ENCODE measurements around the gene PHLDA1. TPM values are rescaled to one million over a fixed set of nuclear protein-coding genes. Genes with fewer than 3 reads are reported as not detected.
A peak's percentile ranks its signal among the peaks of the same experiment; 100 is the strongest.

The PHLDA1 gene
- total and polyA plus RNA-seq, 2 of the 13 experiments (the other 11 are each of a cell fraction or from before 2014, with no cell fraction given) = 33.8 to 41.0 TPM

DNA sequence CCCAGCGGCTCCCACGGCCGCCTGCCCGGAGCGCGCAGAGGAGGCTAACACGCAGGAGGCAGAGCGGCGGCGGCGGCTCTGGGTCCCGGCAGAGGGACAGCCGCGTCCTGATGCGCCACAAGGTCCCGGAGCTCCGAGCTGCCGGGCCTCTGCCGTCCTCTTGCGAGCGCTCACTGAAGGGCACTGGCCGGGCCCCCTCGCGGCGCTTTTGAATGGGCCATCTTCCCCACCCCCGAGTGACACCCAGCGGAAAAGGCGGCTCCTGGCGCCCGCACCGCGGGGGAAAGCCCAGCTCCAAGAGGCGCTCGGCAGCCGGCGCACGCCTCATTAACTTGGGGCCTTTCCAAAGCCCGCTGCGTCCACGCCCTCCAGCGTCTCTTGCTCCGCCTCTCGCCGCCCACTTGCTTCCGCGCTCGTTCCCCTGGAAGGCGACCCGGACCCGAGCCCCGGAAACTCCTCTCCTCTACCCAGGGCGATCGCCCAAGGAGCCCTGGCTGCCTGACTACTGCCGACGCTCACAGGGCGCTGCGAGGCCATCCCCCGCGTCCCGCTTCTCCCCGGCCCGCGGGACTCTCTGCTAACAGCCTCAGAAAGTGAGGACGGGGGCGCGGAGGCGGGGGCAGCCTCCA lies at the start of gene PHLDA1 (continued):
- TF ChIP-seq, protein P1, sequence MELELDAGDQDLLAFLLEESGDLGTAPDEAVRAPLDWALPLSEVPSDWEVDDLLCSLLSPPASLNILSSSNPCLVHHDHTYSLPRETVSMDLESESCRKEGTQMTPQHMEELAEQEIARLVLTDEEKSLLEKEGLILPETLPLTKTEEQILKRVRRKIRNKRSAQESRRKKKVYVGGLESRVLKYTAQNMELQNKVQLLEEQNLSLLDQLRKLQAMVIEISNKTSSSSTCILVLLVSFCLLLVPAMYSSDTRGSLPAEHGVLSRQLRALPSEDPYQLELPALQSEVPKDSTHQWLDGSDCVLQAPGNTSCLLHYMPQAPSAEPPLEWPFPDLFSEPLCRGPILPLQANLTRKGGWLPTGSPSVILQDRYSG (CRISPR knock-in tag; IDR thresholded peaks at IDR 0.05) = peak; percentile 91; the same call in 1 of the 2 replicates
- TF ChIP-seq ZSCAN12 (CRISPR knock-in tag; IDR thresholded peaks at IDR 0.05) = peak; percentile 74; the same call in 1 of the 2 replicates
- TF ChIP-seq, protein P2, sequence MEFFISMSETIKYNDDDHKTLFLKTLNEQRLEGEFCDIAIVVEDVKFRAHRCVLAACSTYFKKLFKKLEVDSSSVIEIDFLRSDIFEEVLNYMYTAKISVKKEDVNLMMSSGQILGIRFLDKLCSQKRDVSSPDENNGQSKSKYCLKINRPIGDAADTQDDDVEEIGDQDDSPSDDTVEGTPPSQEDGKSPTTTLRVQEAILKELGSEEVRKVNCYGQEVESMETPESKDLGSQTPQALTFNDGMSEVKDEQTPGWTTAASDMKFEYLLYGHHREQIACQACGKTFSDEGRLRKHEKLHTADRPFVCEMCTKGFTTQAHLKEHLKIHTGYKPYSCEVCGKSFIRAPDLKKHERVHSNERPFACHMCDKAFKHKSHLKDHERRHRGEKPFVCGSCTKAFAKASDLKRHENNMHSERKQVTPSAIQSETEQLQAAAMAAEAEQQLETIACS (CRISPR knock-in tag; IDR thresholded peaks at IDR 0.05) = no peak; the same call in 1 of the 2 replicates
- peak; percentile 100 for TF ChIP-seq RBFOX2 (IDR thresholded peaks at IDR 0.05; ENCODE audit: low read depth, low read length)
- TF ChIP-seq ZBTB38 (CRISPR knock-in tag; IDR thresholded peaks at IDR 0.05) = peak; percentile 14; the same call in 1 of the 2 replicates
- TF ChIP-seq MAFG (CRISPR knock-in tag; IDR thresholded peaks at IDR 0.05) = no peak
- peak; percentile 79; the same call in 1 of the 2 replicates for TF ChIP-seq ZNF543 (CRISPR knock-in tag; IDR thresholded peaks at IDR 0.05)
- peak; percentile 94 for TF ChIP-seq FOXC1 (CRISPR knock-in tag; IDR thresholded peaks at IDR 0.05; ENCODE audit: borderline replicate concordance)
- TF ChIP-seq ZNF501 (CRISPR knock-in tag; IDR thresholded peaks at IDR 0.05) = peak; percentile 94
- TF ChIP-seq, protein P3, sequence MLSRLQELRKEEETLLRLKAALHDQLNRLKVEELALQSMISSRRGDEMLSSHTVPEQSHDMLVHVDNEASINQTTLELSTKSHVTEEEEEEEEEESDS (CRISPR knock-in tag; IDR thresholded peaks at IDR 0.05; ENCODE audit: borderline replicate concordance) = peak; percentile 69; the same call in 1 of the 2 replicates
- TF ChIP-seq, protein P4, sequence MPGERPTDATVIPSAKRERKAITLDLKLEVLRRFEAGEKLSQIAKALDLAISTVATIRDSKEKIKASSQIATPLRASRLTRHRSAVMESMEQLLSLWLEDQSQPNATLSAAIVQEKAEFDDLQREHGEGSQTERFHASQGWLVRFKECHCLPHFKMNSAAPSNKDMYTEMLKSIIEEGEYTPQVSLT (CRISPR knock-in tag; IDR thresholded peaks at IDR 0.05; ENCODE audit: borderline replicate concordance, low read depth) = peak; percentile 21; the same call in 1 of the 2 replicates
- no peak for TF ChIP-seq KLF11 (CRISPR knock-in tag; IDR thresholded peaks at IDR 0.05)
- peak; percentile 87; the same call in 1 of the 2 replicates for TF ChIP-seq MYC (CRISPR knock-in tag; IDR thresholded peaks at IDR 0.05; ENCODE audit: borderline replicate concordance)
- peak; percentile 54; the same call in 1 of the 2 replicates for TF ChIP-seq YEATS2 (CRISPR knock-in tag; IDR thresholded peaks at IDR 0.05; ENCODE audit: borderline replicate concordance)
- TF ChIP-seq, protein P5, sequence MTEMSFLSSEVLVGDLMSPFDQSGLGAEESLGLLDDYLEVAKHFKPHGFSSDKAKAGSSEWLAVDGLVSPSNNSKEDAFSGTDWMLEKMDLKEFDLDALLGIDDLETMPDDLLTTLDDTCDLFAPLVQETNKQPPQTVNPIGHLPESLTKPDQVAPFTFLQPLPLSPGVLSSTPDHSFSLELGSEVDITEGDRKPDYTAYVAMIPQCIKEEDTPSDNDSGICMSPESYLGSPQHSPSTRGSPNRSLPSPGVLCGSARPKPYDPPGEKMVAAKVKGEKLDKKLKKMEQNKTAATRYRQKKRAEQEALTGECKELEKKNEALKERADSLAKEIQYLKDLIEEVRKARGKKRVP (CRISPR knock-in tag; IDR thresholded peaks at IDR 0.05) = peak in 1 of 2 experiments; percentile 76; a peak in 2 of 4 replicates
- peak; percentile 57; the same call in 1 of the 2 replicates for TF ChIP-seq ZNF343 (CRISPR knock-in tag; IDR thresholded peaks at IDR 0.05)
- TF ChIP-seq IRX3 (CRISPR knock-in tag; IDR thresholded peaks at IDR 0.05; ENCODE audit: borderline replicate concordance, low read depth) = peak; percentile 35; the same call in 1 of the 2 replicates
- TF ChIP-seq ZNF317 (CRISPR knock-in tag; IDR thresholded peaks at IDR 0.05) = peak; percentile 26; the same call in 1 of the 2 replicates
- no peak; the same call in 1 of the 2 replicates for TF ChIP-seq ZNF619 (CRISPR knock-in tag; IDR thresholded peaks at IDR 0.05)
- TF ChIP-seq, protein P6, sequence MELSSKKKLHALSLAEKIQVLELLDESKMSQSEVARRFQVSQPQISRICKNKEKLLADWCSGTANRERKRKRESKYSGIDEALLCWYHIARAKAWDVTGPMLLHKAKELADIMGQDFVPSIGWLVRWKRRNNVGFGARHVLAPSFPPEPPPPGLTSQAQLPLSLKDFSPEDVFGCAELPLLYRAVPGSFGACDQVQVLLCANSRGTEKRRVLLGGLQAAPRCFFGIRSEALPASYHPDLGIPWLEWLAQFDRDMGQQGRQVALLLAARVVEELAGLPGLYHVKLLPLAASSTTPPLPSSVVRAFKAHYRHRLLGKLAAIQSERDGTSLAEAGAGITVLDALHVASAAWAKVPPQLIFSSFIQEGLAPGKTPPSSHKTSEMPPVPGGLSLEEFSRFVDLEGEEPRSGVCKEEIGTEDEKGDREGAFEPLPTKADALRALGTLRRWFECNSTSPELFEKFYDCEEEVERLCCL (CRISPR knock-in tag; IDR thresholded peaks at IDR 0.05; ENCODE audit: borderline replicate concordance) = no peak; the same call in 1 of the 2 replicates
- TF ChIP-seq JUND (CRISPR knock-in tag; IDR thresholded peaks at IDR 0.05) = no peak
